Suppressor macrophage treated with lipopolysaccharide for 4 hours (primary cell): Measurements from ENCODE around the gene FAF1.
A peak's percentile ranks its signal among the peaks of the same experiment; 100 is the strongest.
"Not testable (repeated sequence)": the region's sequence is repeated elsewhere in the genome, so short reads cannot be mapped to it uniquely, and the experiment has no call there.

Experiments used
- DNase-seq: peaks from one replicate; pipeline ENCODE4 v3.0.0-alpha.2; 2020

Gene FAF1

DNA sequence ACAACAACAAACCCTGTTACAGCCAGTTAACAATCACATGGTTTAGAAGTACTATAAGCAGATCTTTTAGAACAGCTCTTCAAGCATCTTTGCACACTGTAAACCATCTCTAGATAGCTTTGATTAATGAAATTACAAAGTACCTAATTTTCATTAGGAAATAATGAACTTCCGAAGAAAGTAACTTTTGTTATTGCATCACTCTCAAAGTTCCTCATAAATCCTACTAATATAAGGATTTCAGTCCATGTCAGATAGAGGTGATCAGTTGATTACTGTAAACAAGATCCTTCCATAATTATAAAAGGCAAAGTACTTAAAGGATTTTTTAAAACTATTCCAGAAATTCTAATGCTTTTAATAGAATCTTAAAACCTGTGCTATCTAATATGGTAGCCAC is 58.2 kb downstream of the FAF1 start:
- DNase-seq = no peak

DNA sequence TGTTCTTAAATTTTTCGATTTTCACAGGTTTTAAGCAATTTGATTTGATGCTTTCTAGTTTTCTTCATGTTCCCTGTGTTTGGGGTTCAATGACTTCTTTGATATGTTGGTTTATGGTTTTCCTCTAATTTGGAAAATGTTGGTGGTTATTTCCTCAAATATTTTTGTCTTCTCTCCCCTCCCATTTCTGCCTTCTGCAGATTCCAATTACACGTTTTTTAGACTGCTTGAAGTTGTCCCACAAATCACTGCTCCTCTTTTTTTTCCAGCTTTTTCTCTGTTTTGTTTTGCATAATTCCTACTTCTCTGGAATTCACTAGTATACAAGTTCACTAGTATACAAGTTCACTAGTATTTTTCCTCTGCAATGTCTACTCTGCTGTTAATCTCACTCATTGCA is 61.3 kb downstream of the FAF1 start:
- no peak for DNase-seq

DNA sequence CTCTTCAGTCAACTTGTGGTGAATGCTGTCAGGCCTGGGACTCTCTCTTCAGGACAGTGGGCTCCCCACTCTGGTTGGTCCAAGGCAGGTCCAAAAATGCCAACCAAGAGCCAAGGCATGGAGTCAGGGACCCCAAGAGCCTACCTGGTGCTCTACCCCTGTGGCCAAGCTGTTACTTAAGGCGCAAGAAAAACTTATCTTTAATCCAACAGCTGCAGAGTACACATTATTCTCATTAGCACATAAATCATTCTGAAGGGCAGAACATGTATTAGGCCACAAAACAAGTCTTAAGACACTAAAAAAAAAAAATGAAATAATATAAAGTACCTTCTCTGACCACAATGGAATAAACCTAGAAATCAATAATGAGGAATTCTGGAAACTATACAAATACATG is 65.7 kb downstream of the FAF1 start:
- DNase-seq = no peak

DNA sequence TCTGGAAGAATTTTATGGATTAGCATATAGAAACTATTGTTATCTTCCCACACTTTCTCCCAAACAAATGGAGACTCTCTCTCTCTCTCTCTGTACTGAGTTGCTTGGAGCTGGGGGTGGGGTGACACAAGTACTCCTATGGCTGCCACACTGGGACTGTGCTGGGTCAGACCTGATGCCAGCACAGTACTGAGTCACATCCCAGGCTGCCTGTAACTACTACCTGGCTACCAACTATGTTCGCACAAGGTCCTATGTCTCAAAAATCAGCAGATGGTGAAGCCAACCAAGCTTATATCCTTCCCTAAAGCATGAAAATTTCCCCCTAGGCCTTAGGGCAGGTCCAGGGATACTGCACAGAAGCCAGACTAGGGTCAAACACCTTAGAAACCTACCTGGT is 66.6 kb downstream of the FAF1 start:
- no peak for DNase-seq

DNA sequence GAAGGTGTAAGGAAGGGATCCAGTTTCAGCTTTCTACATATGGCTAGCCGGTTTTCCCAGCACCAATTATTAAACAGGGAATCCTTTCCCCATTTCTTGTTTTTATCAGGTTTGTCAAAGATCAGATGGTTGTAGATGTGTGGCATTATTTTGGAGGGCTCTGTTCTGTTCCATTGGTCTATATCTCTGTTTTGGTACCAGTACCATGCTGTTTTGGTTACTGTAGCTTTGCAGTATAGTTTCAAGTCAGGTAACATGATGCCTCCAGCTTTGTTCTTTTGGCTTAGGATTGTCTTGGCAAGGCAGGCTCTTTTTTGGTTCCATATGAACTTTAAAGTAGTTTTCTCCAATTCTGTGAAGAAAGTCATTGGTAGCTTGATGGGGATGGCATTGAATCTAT is 72.5 kb downstream of the FAF1 start:
- DNase-seq = not testable (repeated sequence)

DNA sequence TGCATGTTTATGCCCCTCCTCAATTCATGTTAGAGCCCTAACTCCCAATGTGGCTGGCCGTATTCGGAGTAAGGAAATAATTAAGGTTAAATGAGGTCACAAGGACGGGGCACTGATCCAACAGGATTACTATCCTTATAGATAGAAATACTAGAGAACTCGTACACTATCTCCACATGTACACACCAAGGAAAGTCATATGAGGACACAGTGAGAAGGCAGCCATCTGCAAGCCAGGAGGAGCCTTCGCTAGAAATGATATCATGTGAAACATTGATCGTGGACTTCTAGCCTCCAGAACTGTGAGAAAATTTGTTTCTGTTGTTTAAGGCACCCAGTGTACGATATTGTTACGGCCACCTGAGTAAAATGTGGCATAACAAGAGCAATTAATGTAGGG is 79.7 kb downstream of the FAF1 start:
- no peak for DNase-seq

DNA sequence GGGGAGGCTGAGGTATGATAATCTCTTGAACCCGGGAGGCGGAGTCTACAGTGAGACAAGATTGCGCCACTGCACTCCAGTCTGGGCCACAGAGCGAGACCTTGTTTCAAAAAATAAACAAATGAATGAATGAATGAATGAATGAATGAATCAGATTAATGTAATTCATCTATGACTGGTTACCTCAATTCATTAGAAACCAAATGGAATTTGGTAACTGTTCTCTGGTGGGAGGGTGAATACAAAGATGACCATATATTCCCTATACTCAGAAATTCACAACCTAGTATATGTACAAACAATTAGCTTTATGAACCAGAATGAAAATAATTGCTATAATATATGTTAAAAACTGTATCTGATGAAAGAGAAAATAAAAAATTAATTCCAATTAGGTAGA is 80.9 kb downstream of the FAF1 start:
- no peak for DNase-seq

DNA sequence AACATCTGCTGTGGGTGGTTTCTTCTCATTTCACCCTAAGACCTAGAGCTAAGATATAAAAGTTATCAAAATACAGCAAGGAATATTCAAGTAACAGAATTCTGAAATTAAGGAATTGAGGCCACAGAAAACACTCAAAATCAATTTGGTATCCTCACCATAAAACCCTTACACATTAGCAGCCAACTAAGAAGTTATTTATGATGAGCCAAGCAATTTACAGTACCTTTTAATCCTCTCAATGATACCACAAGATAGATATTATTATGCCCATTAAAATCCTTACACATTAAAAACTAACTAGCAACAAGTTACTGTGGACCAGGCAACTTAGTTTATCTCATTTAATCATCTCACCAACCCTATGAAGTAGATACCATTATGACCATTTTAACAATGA is 81.6 kb downstream of the FAF1 start:
- no peak for DNase-seq

DNA sequence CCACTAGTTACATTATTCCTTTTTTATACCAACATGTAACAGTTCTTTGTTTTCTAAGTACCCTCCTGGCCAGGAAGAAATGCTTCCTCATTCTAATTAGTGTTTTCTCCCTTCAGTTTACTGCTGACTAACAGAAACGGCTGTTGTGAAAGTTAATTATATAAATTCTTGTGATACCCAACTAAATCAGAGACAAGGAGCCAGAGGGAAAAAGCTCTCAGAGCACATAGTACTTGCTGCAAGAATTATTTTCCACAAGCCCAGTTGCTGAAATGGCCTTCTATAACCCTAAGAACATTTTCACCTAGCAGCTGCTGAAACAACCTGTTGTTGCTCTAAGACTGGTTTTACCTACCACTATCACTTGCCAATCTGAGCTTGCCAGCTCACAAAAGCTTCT is 82.4 kb downstream of the FAF1 start:
- DNase-seq = peak; percentile 9

DNA sequence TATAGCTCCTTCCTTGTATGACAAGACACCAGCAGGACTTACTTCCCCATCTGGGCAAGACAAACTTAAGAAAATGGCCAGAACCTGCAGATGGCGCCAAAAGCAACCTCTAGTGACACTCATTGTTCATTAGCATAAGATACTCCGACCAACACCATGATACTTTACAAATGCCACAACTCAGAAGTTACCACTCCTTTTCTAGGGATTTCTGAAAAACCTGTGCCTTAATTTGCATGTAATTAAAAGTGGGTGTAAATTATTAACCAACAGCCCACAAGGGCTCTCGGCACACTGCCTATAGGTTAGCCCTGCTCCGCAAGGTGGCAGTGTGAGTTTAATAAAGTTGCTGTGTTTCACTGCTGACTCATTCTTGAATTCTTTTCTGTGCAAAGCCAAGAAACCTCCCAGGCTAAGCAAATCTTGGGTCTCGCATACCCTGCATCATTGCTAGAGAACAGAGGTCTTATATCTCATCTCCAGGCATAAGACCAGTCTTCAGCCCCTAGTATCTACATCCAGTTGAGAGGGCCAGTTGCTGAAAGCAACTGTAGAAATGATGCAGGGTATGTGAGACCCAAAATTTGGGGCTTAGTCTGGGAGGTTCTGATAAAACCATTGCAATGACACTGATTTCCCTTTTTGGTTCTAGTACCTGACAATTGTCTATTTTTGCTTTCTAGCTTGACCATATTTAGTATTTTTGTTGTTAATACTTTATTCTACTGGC is 86.4 kb downstream of the FAF1 start:
- peak; percentile 81 for DNase-seq

DNA sequence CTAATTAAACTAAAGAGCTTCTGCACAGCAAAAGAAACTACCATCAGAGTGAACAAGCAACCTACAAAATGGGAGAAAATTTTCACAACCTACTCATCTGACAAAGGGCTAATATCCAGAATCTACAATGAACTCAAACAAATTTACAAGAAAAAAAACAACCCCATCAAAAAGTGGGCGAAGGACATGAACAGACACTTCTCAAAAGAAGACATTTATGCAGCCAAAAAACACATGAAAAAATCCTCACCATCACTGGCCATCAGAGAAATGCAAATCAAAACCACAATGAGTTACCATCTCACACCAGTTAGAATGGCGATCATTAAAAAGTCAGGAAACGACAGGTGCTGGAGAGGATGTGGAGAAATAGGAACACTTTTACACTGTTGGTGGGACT is 95.2 kb downstream of the FAF1 start:
- DNase-seq = not testable (repeated sequence)

DNA sequence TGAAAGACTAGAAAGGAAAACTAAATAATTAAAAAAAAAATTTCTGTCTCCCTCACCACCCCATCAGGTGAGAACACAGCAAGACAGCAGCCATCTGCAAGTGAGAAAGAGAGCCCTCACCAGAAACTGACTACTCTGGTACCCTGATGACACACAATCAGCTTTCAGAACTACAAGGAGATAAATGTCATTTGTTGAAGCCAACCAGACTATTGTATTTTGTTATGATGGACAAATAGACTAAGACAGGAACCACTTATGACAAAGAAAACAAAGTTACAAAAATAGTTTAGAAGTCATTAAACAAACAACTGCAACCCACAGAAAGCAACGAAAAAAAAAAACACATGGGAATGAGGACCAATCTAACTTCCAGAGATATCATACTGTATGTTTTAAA is 98.3 kb downstream of the FAF1 start:
- DNase-seq = no peak

DNA sequence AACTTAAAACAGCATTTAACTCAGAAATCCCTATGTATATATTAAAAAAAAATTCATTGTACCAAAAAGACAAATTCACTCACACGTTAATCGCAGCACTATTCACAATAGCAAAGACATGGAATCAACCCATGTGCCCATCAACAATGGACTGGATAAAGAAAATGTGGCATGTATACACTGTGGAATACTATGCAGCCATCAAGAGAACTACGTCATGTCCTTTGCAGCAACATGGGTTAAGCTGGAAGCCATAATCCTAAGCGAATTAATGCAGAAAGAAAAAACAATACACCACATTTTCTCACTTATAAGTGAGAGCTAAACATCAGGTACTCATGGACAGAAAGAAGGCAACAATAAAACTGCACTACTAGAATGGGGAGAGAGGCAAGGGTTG is 99.4 kb downstream of the FAF1 start:
- DNase-seq = no peak

DNA sequence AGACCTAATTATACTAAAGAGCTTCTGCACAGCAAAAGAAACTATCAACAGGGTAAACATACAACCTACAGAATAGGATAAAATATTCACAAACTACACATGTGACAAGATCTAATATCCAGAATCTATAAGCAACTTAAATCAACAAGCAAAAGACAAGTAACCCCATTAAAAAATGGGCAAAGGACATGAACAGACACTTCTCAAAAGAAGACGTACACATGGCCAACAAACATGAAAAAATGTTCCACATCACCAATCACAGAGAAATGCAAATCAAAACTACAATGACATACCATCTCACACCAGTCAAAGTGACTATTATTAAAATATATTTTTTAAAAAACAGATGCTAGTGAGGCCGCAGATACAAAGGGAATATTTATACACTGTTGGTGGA is 99.8 kb downstream of the FAF1 start:
- no peak for DNase-seq

DNA sequence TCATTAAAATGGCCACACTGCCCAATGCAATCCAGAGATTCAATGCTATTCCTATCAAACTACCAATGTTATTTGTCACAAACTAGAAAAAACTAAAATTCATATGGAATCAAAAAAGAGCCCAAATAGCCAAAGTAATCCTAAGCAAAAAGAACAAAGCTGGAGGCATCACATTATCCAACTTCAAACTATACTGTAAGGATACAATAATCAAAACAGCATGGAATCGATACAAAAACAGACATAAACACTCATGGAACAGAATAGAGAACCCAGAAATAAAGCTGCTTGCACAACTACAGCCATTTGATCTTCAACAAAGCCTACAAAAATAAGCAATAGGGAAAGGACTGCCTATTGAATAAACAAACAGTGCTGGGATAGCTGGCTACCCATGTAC is 100.4 kb downstream of the FAF1 start:
- DNase-seq = no peak

DNA sequence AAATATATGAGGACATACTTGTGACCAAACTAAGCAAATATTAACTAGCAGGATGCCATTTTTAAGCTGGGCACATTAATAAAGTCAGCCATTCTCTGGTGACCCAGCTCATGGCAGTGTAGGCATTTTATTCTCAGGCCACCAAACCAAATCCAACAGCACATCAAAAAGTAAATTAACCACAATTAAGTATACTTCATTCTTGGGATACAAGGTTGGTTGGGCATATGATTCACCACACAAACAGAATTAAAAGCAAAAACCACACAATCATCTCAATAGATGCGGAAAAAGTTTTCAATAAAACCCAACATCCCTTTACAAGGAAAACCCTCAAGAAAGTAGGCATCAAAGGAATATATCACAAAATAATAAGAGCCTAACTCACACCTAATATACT is 101.3 kb downstream of the FAF1 start:
- no peak for DNase-seq

DNA sequence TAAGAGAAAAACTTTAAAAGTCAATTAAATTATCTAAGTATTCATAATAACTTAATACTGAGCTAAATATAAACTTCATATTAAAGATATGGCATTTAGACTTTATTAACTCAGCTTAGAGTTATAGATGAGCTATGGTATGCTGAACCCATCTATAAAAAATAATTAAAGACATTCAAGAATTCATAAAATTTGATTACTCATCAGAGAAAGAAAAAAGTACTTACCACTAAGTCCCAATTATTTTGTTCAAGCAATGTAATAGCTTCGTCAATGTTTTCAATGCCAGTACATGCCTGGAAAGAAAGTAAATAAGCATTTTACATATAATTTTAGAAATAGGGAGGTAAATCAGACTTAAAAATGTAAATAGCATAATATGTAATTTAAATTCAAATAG is 102.4 kb downstream of the FAF1 start:
- no peak for DNase-seq

DNA sequence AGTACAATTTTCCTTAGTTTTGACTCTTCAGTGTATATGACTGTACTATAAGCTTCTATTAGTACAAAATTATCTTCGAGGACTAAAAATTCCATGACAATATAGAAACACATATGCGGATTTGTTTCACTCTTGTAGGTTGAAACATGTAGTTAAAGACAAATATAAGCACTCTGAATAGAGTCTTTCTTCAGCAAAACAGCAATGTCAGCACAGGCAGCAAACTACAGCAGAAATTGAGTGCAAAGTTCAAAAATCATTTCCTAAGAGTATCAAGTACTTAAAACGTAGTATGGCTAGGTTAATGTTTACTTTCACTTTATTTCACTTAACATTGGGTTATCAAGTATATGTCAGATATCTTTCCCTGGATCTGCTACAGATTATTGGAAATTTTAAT is 106.7 kb downstream of the FAF1 start:
- DNase-seq = no peak

DNA sequence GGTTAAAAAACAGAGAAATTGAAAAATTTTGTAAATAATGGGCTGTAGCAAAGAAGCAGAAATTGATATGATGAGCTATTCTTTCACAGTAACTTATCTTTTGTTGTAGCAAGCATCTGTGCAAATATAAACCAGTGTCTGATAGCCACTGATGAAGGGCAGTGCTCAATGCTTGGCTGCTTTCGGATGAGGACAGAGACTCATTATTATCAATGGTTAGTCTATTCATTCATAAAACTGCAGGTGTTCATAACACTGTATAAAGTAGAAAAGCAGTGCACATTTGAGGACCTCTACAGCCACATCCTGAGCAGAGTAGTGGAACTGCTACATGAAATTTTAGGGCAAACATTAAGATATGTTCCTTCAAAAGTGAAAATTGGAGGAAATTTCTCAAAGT is 107.2 kb downstream of the FAF1 start:
- no peak for DNase-seq

DNA sequence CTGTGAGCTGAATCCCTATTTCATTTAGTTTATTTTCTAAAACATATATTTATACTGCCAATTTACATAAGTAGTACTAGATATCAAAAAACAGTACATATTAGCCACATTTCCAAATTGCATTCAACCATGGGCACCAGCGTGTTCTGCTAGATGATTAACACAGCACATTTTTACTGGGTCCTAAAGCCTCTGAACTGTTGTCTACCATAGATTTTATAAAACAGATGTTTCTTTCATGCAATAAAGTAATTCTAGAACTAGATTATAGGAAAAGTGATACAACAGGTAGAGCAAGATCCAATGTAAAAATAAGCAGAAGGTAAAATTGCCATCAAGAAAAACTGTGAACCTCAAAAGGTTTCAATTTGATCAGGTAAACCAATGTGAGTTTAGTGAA is 108.6 kb downstream of the FAF1 start:
- no peak for DNase-seq

DNA sequence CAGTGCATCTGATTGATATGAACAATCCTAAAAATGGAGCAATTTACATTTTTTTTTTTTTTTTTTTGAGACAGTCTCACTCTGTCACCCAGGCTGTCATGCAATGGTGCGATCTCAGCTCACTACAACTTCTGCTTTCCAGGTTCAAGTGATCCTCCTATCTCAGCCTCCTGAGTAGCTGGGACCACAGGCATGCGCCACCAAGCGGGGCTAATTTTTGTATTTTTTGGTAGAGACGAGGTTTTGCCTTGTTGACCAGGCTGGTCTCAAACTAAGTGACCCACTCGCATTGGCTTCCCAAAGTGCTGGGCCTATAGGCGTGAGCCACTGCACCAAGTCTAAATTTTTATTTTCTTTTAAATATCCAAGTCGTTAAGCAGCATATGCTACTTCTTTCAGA is 109.0 kb downstream of the FAF1 start:
- no peak for DNase-seq

DNA sequence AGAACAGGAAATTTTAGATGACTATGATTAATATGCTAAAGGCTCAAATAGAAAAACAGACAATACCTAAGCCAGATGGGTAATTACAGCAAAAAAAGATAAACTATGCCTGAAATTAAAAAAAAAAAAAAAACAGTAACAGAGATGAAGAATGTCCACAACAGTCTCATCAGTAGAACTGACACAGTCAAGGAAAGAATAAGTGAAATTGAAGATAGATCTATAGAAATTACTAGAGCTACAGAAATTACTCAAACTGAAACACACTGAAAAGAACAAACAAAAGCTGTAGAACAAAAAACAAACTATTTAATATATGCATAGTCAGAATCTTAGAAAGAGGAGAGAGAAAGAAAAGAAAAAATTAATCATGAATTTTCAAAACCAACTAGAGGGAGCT is 112.8 kb downstream of the FAF1 start:
- no peak for DNase-seq

DNA sequence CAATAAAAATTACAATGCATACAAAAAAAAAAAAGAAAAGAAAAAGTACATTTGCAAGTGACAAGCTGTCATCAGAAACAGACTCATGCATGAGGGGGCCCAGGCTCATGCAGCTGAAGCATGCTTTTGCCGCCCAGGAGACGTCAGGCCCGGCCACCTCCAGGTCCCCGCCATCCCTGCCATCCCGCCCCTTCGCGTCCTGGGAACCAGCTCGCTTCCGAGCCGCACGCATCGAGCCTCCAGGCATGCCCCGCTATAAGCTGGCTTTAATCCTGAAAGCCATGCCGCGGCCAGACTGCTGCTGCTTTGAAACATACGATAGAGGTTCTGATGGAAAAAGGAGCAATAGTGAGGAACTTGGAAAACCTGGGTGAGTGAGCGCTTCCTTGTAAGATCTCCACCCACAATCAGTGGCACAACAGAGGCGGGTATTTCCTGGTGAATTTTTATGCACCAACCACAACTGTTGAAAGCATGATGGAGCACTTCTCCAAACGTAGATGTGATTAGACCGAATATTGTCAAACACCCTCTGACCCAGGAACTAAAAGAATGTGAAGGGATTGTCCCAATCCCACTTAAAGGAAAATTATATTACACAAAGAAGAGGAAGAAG is 113.7 kb downstream of the FAF1 start:
- no peak for DNase-seq

DNA sequence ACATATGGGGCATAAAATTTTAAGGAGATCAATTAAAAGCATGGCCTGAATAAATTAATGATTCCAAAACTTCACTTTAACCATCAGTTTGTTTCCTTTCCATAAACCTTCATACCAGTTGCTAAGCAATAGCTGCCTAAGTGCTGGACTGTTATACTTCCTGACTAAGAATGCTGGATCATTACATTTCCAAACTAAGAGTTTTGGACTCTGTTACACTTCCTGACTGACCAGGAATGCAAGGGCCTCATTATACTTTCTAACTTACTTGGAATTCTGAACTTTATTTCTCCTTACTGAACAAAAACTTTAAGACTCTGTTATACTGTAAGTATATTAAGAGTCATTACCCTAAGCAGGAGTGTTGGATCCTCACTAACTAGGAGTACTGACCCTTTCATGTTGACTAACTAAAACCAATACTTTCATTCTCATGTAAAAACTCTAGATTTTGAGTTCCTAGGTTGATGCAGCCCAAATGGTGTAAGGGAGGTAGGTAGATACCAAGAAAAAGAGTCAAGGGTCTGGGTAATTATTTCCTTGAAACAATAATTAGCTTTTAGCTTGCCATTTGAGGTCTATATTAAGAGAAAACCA is 118.2 kb downstream of the FAF1 start:
- DNase-seq = no peak

DNA sequence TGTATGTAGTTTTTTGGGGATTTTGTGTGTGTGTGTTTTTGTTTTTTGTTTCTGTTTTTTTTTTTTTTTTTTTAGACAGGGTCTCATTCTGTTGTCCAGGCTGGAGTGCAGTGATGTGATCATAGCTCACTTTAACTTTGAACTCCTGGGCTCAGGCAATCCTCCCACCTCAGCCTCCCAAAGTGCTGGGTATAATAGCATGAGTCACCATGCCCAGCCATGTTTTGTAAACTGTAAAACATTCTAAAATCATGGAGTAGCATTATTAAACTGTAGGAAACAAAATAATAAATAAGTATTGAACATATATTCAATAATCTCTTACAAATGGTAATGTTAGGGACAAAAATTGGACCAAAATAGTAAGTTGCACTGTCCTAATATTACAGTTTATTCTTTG is 124.0 kb downstream of the FAF1 start:
- no peak for DNase-seq
